Cardiac muscle cell (in vitro differentiated cells and primary cell): ENCODE measurements around the gene ELFN1. TPM values are rescaled to one million over a fixed set of nuclear protein-coding genes. Genes with fewer than 3 reads are reported as not detected.

ENCODE experiments used
- DNase-seq, 2 donors: peaks; one replicate each; pipeline versions ENCODE4 v3.0.0 to v3.0.0-alpha.2; 2010 to 2017; ENCODE audit warnings: low read depth in 1 of 2, low spot score in 1 of 2
- H3K27ac ChIP-seq: fragments of 200-600 bp; sonication (generic); 2 replicates; pipeline ENCODE4 v1.5.1; 2016
- H3K27me3 ChIP-seq: fragments of 200-600 bp; sonication (generic); 2 replicates; pipeline ENCODE4 v1.6.0; 2016; ENCODE audit warnings: control low read depth
- H3K36me3 ChIP-seq: fragments of 200-600 bp; sonication (generic); 2 replicates; pipeline ENCODE4 v1.5.1; 2016; ENCODE audit warnings: control low read depth
- H3K4me1 ChIP-seq: fragments of 200-600 bp; sonication (generic); 2 replicates; pipeline ENCODE4 v1.8.1; 2017; ENCODE audit warnings: low read depth, mild to moderate bottlenecking, mixed run types
- H3K4me3 ChIP-seq: fragments of 200-600 bp; sonication (generic); 2 replicates; pipeline ENCODE4 v1.5.1; 2016; ENCODE audit warnings: mild to moderate bottlenecking
- H3K9me3 ChIP-seq: fragments of 200-600 bp; sonication (generic); 2 replicates; pipeline ENCODE4 v1.5.1; 2017; ENCODE audit warnings: low read depth, mild to moderate bottlenecking, control low read depth
- CTCF ChIP-seq: IDR thresholded peaks from 2 replicates; pipeline ENCODE4 v1.5.1; 2012; ENCODE audit warnings: low read depth, mild to moderate bottlenecking, low read length
- polyA plus RNA-seq: library from polyadenylated mRNA; unstranded; fragments of >200 nt; fragmentation: Nextera tagmentation; extraction: Ambion mirVana; gene quantifications from 2 replicates; pipeline ENCODE4 v1.2.1, GENCODE V29; 2016
- total RNA-seq: library from RNA; depleted of rRNA; stranded (reverse); fragments of >200 nt; gene quantifications from 2 replicates; pipeline ENCODE4 v1.2.3, GENCODE V29; 2016

The ELFN1 gene
- total and polyA plus RNA-seq, 2 experiments from 2014 or later: 8.9 to 51.6 TPM

- Histone ChIP-seq H3K27ac (peak overlapping the region; percentile 52), H3K4me3 (peak overlapping the region; percentile 68), H3K9me3 (no peaks in the 10 kb centered on the region)
Observed at GRCh38 chr7:1664711-1665548, 5.1 kb upstream of the ELFN1 start.

GRCh38 chr7:1665549-1666316, 4.3 kb upstream of the ELFN1 start:
- peak overlapping the region; percentile 68 for H3K4me3 ChIP-seq
- TF ChIP-seq CTCF: no peak
- H3K27ac ChIP-seq: peak overlapping the region; percentile 52
- DNase-seq: peak; percentile 38 to 78
- peaks cover 18% of the 10 kb centered on the region for H3K27me3 ChIP-seq
- H3K4me1 ChIP-seq: peaks cover 16% of the 10 kb centered on the region
- H3K9me3 ChIP-seq: no peaks in the 10 kb centered on the region
- H3K36me3 ChIP-seq: no peaks in the 10 kb centered on the region

More at GRCh38 chr7:1664711-1665548, 5.1 kb upstream of the ELFN1 start:
- Histone ChIP-seq H3K27me3 (peaks cover 18% of the 10 kb centered on the region), H3K36me3 (no peaks in the 10 kb centered on the region), H3K4me1 (peaks cover 16% of the 10 kb centered on the region)
- DNase-seq: peak; percentile 65 to 90
- TF ChIP-seq CTCF: peak; percentile 71

GRCh38 chr7:1666317-1666822, 3.7 kb upstream of the ELFN1 start:
- Histone ChIP-seq H3K9me3 (no peaks in the 10 kb centered on the region), H3K27ac (no peak overlapping the region), H3K4me3 (peak overlapping the region; percentile 68), H3K27me3 (peaks cover 18% of the 10 kb centered on the region), H3K4me1 (peaks cover 23% of the 10 kb centered on the region), H3K36me3 (no peaks in the 10 kb centered on the region)
- no peak for TF ChIP-seq CTCF
- peak in 1 of 2 donors; percentile 63 for DNase-seq

- H3K27me3 ChIP-seq: peaks cover 18% of the 10 kb centered on the region
- H3K27ac ChIP-seq: no peak overlapping the region
- H3K9me3 ChIP-seq: no peaks in the 10 kb centered on the region
- DNase-seq: peak in 1 of 2 donors; percentile 77
- peaks cover 23% of the 10 kb centered on the region for H3K4me1 ChIP-seq
- H3K4me3 ChIP-seq: peak overlapping the region; percentile 68
- TF ChIP-seq CTCF: no peak
- H3K36me3 ChIP-seq: no peaks in the 10 kb centered on the region
Observed at GRCh38 chr7:1666823-1667565, 3.1 kb upstream of the ELFN1 start.
